ENCODE results near the gene ACACB. TPM values are rescaled to one million over a fixed set of nuclear protein-coding genes. Genes with fewer than 3 reads are reported as not detected.

The ACACB gene
- total RNA-seq, 4 donors from 2014 or later, result 56.0 to 179 (median 152) TPM

DNA sequence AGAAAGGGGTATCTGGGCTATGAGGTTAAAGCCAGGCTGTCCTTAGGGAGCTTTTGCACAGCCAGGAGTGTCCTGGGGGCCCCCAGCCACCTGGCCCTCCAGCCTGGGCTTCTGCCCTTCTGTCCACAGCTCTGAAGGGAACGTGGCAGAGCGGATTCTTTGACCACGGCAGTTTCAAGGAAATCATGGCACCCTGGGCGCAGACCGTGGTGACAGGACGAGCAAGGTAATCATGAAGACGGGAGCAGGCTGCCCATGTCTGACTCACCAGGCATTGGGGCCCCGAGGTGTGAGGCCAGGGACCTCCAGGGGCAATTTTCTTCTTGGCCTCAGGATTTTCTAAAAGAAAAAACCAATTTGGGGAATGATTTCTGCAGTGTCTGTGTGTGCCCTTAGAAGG lies 139.6 kb downstream of the ACACB start:
- Histone ChIP-seq H3K4me3 (no peak overlapping the region), H3K27me3 (no peaks in the 10 kb centered on the region), H3K27ac (no peak overlapping the region), H3K36me3 (peaks cover 0 to 94% (median 0%) of the 10 kb centered on the region in 3 donors), H3K9me3 (peaks cover 0 to 7% (median 2%) of the 10 kb centered on the region in 4 donors), H3K4me1 (no peaks in the 10 kb centered on the region)
- no peak for TF ChIP-seq POLR2A (IDR thresholded peaks at IDR 0.05)
- TF ChIP-seq, protein P1, sequence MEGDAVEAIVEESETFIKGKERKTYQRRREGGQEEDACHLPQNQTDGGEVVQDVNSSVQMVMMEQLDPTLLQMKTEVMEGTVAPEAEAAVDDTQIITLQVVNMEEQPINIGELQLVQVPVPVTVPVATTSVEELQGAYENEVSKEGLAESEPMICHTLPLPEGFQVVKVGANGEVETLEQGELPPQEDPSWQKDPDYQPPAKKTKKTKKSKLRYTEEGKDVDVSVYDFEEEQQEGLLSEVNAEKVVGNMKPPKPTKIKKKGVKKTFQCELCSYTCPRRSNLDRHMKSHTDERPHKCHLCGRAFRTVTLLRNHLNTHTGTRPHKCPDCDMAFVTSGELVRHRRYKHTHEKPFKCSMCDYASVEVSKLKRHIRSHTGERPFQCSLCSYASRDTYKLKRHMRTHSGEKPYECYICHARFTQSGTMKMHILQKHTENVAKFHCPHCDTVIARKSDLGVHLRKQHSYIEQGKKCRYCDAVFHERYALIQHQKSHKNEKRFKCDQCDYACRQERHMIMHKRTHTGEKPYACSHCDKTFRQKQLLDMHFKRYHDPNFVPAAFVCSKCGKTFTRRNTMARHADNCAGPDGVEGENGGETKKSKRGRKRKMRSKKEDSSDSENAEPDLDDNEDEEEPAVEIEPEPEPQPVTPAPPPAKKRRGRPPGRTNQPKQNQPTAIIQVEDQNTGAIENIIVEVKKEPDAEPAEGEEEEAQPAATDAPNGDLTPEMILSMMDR (IDR thresholded peaks at IDR 0.05), result no peak
- DNase-seq, result no peak

GRCh38 chr12:109258201-109258600 lies 141.8 kb downstream of the ACACB start:
- peaks cover 0 to 94% (median 0%) of the 10 kb centered on the region in 3 donors for H3K36me3 ChIP-seq
- no peak for DNase-seq

DNA sequence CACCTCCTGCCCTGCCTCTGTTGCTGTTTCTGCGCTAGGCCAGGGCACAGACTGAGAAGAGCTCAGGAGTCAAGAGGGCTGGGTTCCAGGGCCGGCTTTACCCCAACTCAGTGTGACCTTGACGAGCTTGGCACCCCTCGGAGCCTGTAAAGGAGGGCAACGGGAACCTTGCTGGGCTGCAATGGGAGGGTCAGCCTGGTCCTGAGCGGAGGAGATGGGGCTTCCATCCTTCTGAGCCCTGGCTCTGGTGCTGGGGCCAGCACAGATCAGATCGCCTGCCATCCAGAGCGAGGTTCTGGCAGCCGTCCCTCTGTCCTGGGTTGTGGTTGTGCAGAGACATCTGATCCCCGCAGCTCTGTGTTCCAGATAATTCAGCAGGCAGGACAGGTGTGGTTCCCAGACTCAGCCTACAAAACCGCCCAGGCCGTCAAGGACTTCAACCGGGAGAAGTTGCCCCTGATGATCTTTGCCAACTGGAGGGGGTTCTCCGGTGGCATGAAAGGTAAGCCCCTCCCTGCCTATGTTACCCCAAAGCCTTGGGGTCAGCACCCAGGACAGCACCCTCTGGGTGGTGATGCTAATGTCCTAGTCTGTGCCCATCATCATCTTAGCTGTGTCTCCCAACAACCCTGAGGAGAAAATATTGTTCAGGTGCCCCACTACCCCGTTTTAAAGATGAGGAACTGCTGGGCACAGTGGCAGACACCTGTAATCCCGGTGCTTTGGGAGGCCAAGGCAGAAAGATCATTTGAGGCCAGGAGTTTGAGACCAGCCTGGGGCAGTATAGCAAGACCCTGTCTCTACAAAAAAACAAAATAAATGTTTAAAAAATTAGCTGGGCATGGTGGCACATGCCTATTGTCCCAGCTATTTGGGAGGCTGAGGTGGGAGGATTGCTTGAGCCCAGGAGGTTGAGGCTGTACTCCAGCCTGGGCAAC lies 142.5 kb downstream of the ACACB start:
- Histone ChIP-seq H3K27ac (no peak overlapping the region), H3K4me1 (no peaks in the 10 kb centered on the region), H3K36me3 (peaks cover 0 to 94% (median 0%) of the 10 kb centered on the region in 3 donors), H3K9me3 (peaks cover 0 to 4% (median 0%) of the 10 kb centered on the region in 4 donors), H3K27me3 (no peaks in the 10 kb centered on the region), H3K4me3 (no peak overlapping the region)
- TF ChIP-seq, protein P1 (IDR thresholded peaks at IDR 0.05), result no peak
- no peak for TF ChIP-seq POLR2A (IDR thresholded peaks at IDR 0.05)
- no peak for DNase-seq

More at GRCh38 chr12:109258201-109258600, 141.8 kb downstream of the ACACB start:
- Histone ChIP-seq H3K27ac (no peak overlapping the region), H3K27me3 (no peaks in the 10 kb centered on the region), H3K4me1 (no peaks in the 10 kb centered on the region), H3K9me3 (peaks cover 0 to 7% (median 0%) of the 10 kb centered on the region in 4 donors), H3K4me3 (no peak overlapping the region)
- TF ChIP-seq, protein P1 (IDR thresholded peaks at IDR 0.05), result no peak
- no peak for TF ChIP-seq POLR2A (IDR thresholded peaks at IDR 0.05)

GRCh38 chr12:109259545-109259895 lies 143.1 kb downstream of the ACACB start:
- no peaks in the 10 kb centered on the region for H3K27me3 ChIP-seq
- H3K4me1 ChIP-seq, result no peaks in the 10 kb centered on the region
- no peaks in the 10 kb centered on the region for H3K9me3 ChIP-seq
- no peak overlapping the region for H3K27ac ChIP-seq
- TF ChIP-seq, protein P1 (IDR thresholded peaks at IDR 0.05), result no peak
- no peak for TF ChIP-seq POLR2A (IDR thresholded peaks at IDR 0.05)
- peaks cover 0 to 92% (median 0%) of the 10 kb centered on the region in 3 donors for H3K36me3 ChIP-seq
- no peak overlapping the region for H3K4me3 ChIP-seq
- no peak for DNase-seq

GRCh38 chr12:109261087-109261486 lies 144.7 kb downstream of the ACACB start:
- Histone ChIP-seq H3K27me3 (no peaks in the 10 kb centered on the region), H3K36me3 (peaks cover 0 to 92% (median 0%) of the 10 kb centered on the region in 3 donors), H3K27ac (no peak overlapping the region), H3K4me3 (no peak overlapping the region), H3K9me3 (no peaks in the 10 kb centered on the region), H3K4me1 (no peaks in the 10 kb centered on the region)
- DNase-seq, result no peak
- TF ChIP-seq, protein P1 (IDR thresholded peaks at IDR 0.05), result no peak
- TF ChIP-seq POLR2A (IDR thresholded peaks at IDR 0.05), result no peak

Measured in Peyer's patch (tissue), 4 donors.